K562 (cell line): ENCODE measurements around the gene TRAF7.

Experiments
- CTCF ChIP-seq, 3 experiments: IDR thresholded peaks in 2 of 3; conservative IDR thresholded peaks in 1 of 3; 2 replicates each; pipeline ENCODE4 v1.5.1; 2011 to 2012; ENCODE audit warnings: low read length in 3 of 3, mild to moderate bottlenecking in 3 of 3, control low read depth in 2 of 3, improper control_type of control experiment in 1 of 3, inconsistent platforms in 1 of 3, low read depth in 1 of 3, mixed read lengths in 1 of 3, moderate library complexity in 1 of 3; ENCODE audit not compliant: insufficient read depth in 2 of 3
- ESRRA ChIP-seq: fragments of 450-650 bp; IDR thresholded peaks from 2 replicates; pipeline ENCODE4 v1.6.1; 2014; ENCODE audit warnings: low read depth, mild to moderate bottlenecking, moderate library complexity, borderline replicate concordance
- ETV6 ChIP-seq, 3 experiments: fragments of 150-350 bp in 1 of 3; sonication (generic) in 1 of 3; formaldehyde crosslinking in 1 of 3; IDR thresholded peaks; 2 replicates each; pipeline versions ENCODE4 v1.6.1 to v1.8.0; 2014 to 2022; ENCODE audit warnings: borderline replicate concordance in 2 of 3, low read depth in 2 of 3, antibody characterized with exemption in 1 of 3, low read length in 1 of 3, mild to moderate bottlenecking in 1 of 3, missing genetic modification reagents in 1 of 3
- LARP7 ChIP-seq: fragments of 450-650 bp; IDR thresholded peaks from 2 replicates; pipeline ENCODE4 v1.6.1; 2016
- POLR2A ChIP-seq: fragments of 450-650 bp; conservative IDR thresholded peaks from 2 replicates; pipeline ENCODE4 v1.6.1; 2016
- PURB ChIP-seq: sonication (generic); formaldehyde crosslinking; IDR thresholded peaks from 2 replicates; pipeline ENCODE4 v1.9.0; 2021; ENCODE audit warnings: low read depth, mild to moderate bottlenecking, missing genetic modification reagents
- RBFOX2 ChIP-seq: fragments of 200-400 bp; formaldehyde crosslinking; IDR thresholded peaks from 2 replicates; pipeline ENCODE4 v1.6.1; 2017; ENCODE audit warnings: low read depth, mild to moderate bottlenecking, low read length, moderate library complexity
- ZNF133 ChIP-seq: fragments of 250-450 bp; sonication (Bioruptor Pico); IDR thresholded peaks from 2 replicates; pipeline ENCODE4 v1.4.0; 2020; ENCODE audit warnings: mild to moderate bottlenecking
- TF ChIP-seq, protein P1 (sequence below): IDR thresholded peaks from 3 replicates; pipeline ENCODE4 v1.6.1; 2011; ENCODE audit warnings: borderline replicate concordance, mild to moderate bottlenecking; ENCODE audit not compliant: insufficient read length, insufficient read depth

DNA sequence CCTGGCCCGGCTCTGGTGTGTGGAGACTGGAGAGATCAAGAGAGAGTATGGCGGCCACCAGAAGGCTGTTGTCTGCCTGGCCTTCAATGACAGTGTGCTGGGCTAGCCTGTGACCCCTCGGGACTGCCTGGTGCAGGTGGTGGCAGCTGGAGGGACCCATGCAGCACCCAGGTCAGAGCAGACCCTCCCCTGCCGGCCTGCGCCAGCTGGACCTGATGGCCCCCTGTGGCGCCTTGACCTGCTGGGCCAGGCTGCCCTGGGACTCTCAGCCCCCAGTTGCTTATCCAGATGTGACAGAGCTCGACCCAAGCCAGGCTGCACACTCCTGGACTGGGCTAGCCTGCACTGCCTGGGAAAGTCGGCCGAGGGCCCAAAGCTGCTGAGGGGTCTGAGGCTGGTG, 53.2 kb downstream of the TRAF7 start:
- TF ChIP-seq ESRRA (no peak), LARP7 (no peak), CTCF (IDR thresholded peaks at IDR 0.05 in 2 of 3, conservative IDR thresholded peaks at IDR 0.05 in 1 of 3; ENCODE audit: insufficient read depth in 2 of 3, low read depth in 1 of 3, low read length in 3 of 3) (no peak), POLR2A (no peak), RBFOX2 (peak; percentile 48; the same call in 1 of the 2 replicates), ETV6 (IDR thresholded peaks at IDR 0.05; ENCODE audit: borderline replicate concordance in 1 of 2, low read depth in 2 of 2, low read length in 1 of 2) (no peak), ETV6 (CRISPR knock-in tag; IDR thresholded peaks at IDR 0.05; ENCODE audit: borderline replicate concordance) (no peak), PURB (CRISPR knock-in tag) (no peak), ZNF133 (CRISPR knock-in tag) (no peak)
- TF ChIP-seq, protein P1, sequence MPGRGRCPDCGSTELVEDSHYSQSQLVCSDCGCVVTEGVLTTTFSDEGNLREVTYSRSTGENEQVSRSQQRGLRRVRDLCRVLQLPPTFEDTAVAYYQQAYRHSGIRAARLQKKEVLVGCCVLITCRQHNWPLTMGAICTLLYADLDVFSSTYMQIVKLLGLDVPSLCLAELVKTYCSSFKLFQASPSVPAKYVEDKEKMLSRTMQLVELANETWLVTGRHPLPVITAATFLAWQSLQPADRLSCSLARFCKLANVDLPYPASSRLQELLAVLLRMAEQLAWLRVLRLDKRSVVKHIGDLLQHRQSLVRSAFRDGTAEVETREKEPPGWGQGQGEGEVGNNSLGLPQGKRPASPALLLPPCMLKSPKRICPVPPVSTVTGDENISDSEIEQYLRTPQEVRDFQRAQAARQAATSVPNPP = no peak
